Psoas muscle (tissue), 8 donors: Measurements from ENCODE around the gene CSRNP3. TPM values are rescaled to one million over a fixed set of nuclear protein-coding genes. Genes with fewer than 3 reads are reported as not detected.
"Not testable (repeated sequence)": the region's sequence is repeated elsewhere in the genome, so short reads cannot be mapped to it uniquely, and the experiment has no call there.

Source experiments
- ATAC-seq, 4 donors: fragments of 200-7000 bp; cut with Tn5 transposase; one replicate each; pipeline ENCODE4 v1.9.1; 2020; ENCODE audit warnings: moderate library complexity in 3 of 4, mild to moderate bottlenecking in 2 of 4
- DNase-seq, 2 donors: peaks; one replicate each; pipeline ENCODE4 v3.0.0-alpha.2; 2020
- H3K27ac ChIP-seq: fragments of 200-600 bp; one replicate; pipeline ENCODE4 v1.8.0; 2022
- H3K27me3 ChIP-seq, 3 donors: fragments of 200-600 bp in 1 of 3; one replicate each; pipeline versions ENCODE4 v1.6.1 to v1.8.0; 2013 to 2022; ENCODE audit warnings: low read length in 2 of 3, mild to moderate bottlenecking in 2 of 3, moderate library complexity in 1 of 3; ENCODE audit not compliant: insufficient read depth in 3 of 3
- H3K36me3 ChIP-seq, 2 donors: fragments of 200-600 bp in 1 of 2; one replicate each; pipeline versions ENCODE4 v1.6.1 to v1.8.0; 2013 to 2022; ENCODE audit warnings: low read depth in 1 of 2, mild to moderate bottlenecking in 1 of 2, moderate library complexity in 1 of 2; ENCODE audit not compliant: insufficient read depth in 1 of 2
- H3K4me1 ChIP-seq: fragments of 200-600 bp; one replicate; pipeline ENCODE4 v1.8.0; 2022
- H3K4me3 ChIP-seq: fragments of 200-600 bp; one replicate; pipeline ENCODE4 v1.8.0; 2022; ENCODE audit warnings: mild to moderate bottlenecking
- H3K9me3 ChIP-seq: fragments of 200-600 bp; one replicate; pipeline ENCODE4 v1.8.0; 2022
- WGBS, 3 donors: extraction: QIAGEN DNeasy Blood & Tissue Kit; methylation state at CpG; one replicate each; pipeline versions ENCODE4 v1.1.6 to v1.1.7; 2013; 5-methylcytosine and 5-hydroxymethylcytosine counted together
- intact Hi-C, 2 donors: fragments of 100-400 bp; cut with DNase I; formaldehyde crosslinking; loops; one replicate each; pipeline versions ENCODE4 v1.11.0 to v1.14.2; 2022
- polyA plus RNA-seq, 3 donors: library from polyadenylated mRNA; stranded (reverse); fragments of 200-250 nt; gene quantifications; one replicate each; pipeline ENCODE4 v1.2.3, GENCODE V29; 2013
- total RNA-seq, 4 donors: library from RNA; stranded (reverse); fragmentation: NEBNext Ultra II Directional in 2 of 4; extraction: Animal tissue kit (Norgen Biotek cat#: 25700) in 2 of 4; gene quantifications; one replicate each; pipeline versions ENCODE4 v1.2.1 to v1.2.4, GENCODE V29; 2021 to 2023
- TF ChIP-seq, protein P1 (sequence below): fragments of 200-600 bp; IDR thresholded peaks from one replicate; pipeline ENCODE4 v1.8.0; 2022; ENCODE audit warnings: antibody characterized with exemption
- donor health status: healthy with polysubstance abuse.
- donor health status: DM: no; HTN: no; CAD: no; lungs with moderate emphysema.
- donor health status: Bipolar disorder and iron deficiency.
- donor health status: healthy.
- donor health status: DM: yes; HTN: yes; CAD: no.
- donor health status: DM: no; HTN: no; CAD: no.
- donor health status: DM: no; HTN: no; CAD: no.
- donor health status: DM: yes; HTN: yes; CAD: no.

Gene CSRNP3
- total and polyA plus RNA-seq, 7 donors: 0.04 to 1.6 (median 0.13) TPM; not detected in 1

DNA sequence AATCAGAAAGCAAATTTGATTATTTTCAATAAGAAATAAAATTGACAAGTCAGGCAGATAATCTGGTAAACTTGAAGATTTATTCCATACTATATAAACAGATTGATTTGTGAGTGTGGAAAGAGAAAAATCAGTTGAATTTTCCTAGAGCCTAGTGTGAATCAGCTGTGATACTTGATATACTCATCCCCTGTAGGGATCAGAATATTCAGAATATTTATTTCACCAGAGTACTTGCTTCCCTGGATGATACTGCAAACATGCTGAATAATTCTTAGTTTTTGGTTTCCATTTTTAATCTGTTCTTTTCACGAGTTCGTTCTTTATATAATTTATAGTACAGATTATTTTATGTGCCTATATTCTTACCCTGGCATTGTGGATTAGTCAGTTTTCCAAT, 181.7 kb downstream of the CSRNP3 start:
- 95% methylated on average over 2 of the region's 2 CpGs for WGBS, 3 donors
- Histone ChIP-seq H3K9me3 (no peaks in the 10 kb centered on the region), H3K4me3 (no peak overlapping the region), H3K4me1 (no peaks in the 10 kb centered on the region), H3K27ac (no peak overlapping the region), H3K27me3 (no peaks in the 10 kb centered on the region), H3K36me3 (no peaks in the 10 kb centered on the region)
- intact Hi-C loops: no loop called here
- ATAC-seq (no peak), DNase-seq (no peak)
- TF ChIP-seq, protein P1, sequence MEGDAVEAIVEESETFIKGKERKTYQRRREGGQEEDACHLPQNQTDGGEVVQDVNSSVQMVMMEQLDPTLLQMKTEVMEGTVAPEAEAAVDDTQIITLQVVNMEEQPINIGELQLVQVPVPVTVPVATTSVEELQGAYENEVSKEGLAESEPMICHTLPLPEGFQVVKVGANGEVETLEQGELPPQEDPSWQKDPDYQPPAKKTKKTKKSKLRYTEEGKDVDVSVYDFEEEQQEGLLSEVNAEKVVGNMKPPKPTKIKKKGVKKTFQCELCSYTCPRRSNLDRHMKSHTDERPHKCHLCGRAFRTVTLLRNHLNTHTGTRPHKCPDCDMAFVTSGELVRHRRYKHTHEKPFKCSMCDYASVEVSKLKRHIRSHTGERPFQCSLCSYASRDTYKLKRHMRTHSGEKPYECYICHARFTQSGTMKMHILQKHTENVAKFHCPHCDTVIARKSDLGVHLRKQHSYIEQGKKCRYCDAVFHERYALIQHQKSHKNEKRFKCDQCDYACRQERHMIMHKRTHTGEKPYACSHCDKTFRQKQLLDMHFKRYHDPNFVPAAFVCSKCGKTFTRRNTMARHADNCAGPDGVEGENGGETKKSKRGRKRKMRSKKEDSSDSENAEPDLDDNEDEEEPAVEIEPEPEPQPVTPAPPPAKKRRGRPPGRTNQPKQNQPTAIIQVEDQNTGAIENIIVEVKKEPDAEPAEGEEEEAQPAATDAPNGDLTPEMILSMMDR: no peak

DNA sequence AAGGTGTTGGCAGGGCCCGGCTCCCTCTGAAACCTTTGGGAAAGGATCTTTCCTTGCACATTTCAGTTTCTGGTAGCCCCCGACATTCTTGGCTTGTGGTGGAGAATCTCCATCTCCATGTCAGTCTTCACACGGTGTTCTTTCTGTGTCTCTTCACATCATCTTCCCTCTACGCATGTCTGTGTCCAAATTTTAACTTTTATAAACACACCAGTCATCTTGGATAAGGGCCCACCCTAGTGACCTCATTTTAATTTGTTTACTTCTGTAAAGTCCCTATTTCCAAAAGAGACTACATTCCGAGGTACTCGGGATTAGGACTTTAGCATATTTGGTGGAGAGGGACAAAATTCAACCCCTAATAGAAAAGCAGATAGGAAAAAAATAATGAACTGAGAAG, 186.2 kb downstream of the CSRNP3 start:
- Histone ChIP-seq H3K27me3 (no peaks in the 10 kb centered on the region), H3K4me3 (no peak overlapping the region), H3K36me3 (no peaks in the 10 kb centered on the region), H3K27ac (no peak overlapping the region), H3K4me1 (no peaks in the 10 kb centered on the region), H3K9me3 (no peaks in the 10 kb centered on the region)
- TF ChIP-seq, protein P1: no peak
- intact Hi-C loops: no loop called here
- ATAC-seq (peak in 1 of 4 donors; percentile 35), DNase-seq (no peak)
- 26 to 57% (median 32%) methylated on average over 6 of the region's 6 CpGs for WGBS, 3 donors

DNA sequence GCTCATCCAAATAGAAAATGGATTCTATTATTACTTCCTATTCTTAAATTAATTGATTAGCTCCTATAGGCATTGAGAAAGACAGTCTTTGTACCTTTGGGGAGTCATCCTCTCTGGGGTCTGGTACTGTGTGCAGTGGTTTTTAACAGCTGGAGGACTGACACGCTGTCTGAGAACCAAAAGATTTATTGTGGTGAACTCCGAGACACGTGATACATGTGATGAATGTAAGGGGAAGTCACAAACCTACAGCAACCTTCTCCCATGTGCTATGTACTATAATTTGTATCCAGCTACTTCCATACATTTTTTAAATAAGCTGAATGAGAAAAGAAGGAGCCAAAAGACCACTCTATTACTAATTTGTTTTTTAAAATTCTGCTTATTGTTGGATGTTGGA, 190.9 kb downstream of the CSRNP3 start:
- Histone ChIP-seq H3K36me3 (no peaks in the 10 kb centered on the region), H3K9me3 (no peaks in the 10 kb centered on the region), H3K27ac (no peak overlapping the region), H3K27me3 (no peaks in the 10 kb centered on the region), H3K4me1 (no peaks in the 10 kb centered on the region), H3K4me3 (no peak overlapping the region)
- no peak for DNase-seq
- intact Hi-C loops: no loop called here
- TF ChIP-seq, protein P1: no peak
- no peak for ATAC-seq
- WGBS, 3 donors: 73 to 85% (median 79%) methylated on average over 3 of the region's 3 CpGs

DNA sequence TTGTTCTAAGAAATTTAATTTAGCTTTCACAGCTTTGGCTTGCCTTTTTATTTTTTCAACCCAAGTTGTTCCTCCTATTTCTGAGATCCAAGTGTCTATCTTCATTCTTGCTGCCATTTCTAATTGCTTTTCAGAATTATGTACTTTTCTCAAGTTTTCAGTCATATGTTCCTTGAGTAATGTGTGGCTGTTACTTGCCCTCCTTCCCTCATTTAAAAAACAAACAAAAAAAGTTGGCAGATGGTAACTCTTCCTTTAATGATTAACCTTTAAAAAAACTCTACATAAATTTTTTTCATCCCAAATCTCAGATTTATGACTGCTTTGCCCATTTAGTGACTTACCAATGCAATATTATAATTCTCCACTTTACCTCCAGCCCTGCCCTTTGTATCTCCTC, 193.2 kb downstream of the CSRNP3 start:
- H3K27me3 ChIP-seq: no peaks in the 10 kb centered on the region
- intact Hi-C loops: no loop called here
- no peak overlapping the region for H3K27ac ChIP-seq
- no peak overlapping the region for H3K4me3 ChIP-seq
- TF ChIP-seq, protein P1: no peak
- H3K4me1 ChIP-seq: no peaks in the 10 kb centered on the region
- no peaks in the 10 kb centered on the region for H3K36me3 ChIP-seq
- DNase-seq (no peak), ATAC-seq (no peak)
- no peaks in the 10 kb centered on the region for H3K9me3 ChIP-seq

DNA sequence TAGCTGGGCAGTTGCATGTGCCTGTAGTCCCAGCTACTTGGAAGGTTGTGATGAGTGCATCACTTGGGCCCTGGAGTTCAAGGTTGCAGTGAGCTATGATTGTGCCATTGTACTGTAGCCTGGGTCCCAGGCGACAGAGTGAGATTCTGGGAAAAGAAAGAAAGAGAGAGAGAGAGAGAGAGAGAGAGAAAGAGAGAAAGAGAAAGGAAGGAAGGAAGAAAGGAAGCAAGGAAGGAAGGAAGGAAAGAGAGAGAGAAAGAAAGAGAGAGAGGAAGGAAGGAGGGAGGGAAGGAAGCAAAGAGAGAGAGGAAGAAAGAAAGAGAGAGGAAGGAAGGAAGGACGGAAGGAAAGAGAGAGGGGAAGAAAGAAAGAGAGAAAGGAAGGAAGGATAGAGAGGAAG, 196.1 kb downstream of the CSRNP3 start:
- 48 to 85% (median 71%) methylated on average over 2 of the region's 2 CpGs for WGBS, 3 donors
- no peak overlapping the region for H3K4me3 ChIP-seq
- TF ChIP-seq, protein P1: no peak

DNA sequence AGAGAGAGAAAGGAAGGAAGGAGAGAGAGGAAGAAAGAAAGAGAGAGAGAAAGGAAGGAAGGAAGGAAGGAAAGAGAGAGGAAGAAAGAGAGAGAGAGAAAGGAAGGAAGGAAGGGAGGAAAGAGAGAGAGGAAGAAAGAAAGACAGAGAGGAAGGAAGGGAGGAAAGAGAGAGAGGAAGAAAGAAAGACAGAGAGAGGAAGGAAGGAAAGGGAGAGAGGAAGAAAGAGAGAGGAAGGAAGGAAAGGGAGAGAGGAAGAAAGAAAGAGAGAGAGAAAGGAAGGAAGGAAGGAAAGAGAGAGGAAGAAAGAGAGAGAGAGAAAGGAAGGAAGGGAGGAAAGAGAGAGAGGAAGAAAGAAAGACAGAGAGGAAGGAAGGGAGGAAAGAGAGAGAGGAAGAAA, 196.6 kb downstream of the CSRNP3 start:
- H3K9me3 ChIP-seq, ATAC-seq, H3K4me3 ChIP-seq, H3K36me3 ChIP-seq, intact Hi-C loops, H3K27me3 ChIP-seq, H3K27ac ChIP-seq, DNase-seq, H3K4me1 ChIP-seq: not testable (repeated sequence)

More for the DNA sequence above, 196.1 kb downstream of the CSRNP3 start:
- Histone ChIP-seq H3K27me3 (no peaks in the 10 kb centered on the region), H3K4me1 (no peaks in the 10 kb centered on the region), H3K27ac (no peak overlapping the region), H3K9me3 (no peaks in the 10 kb centered on the region), H3K36me3 (no peaks in the 10 kb centered on the region)
- ATAC-seq (no peak), DNase-seq (no peak)
- intact Hi-C loops: no loop called here
